Skin epidermis (tissue), 12 donors: Measurements from ENCODE around the gene NUDT4.
A peak's percentile ranks its signal among the peaks of the same experiment; 100 is the strongest.
"Not testable (repeated sequence)": the region's sequence is repeated elsewhere in the genome, so short reads cannot be mapped to it uniquely, and the experiment has no call there.

ENCODE experiments used
- H3K27ac ChIP-seq, 21 experiments: fragments of 200-600 bp; sonication (generic) in 11 of 21; one replicate each; pipeline ENCODE4 v1.5.0; 2020; ENCODE audit warnings: mild to moderate bottlenecking in 3 of 21, inconsistent platforms in 2 of 21, moderate library complexity in 2 of 21
- H3K4me3 ChIP-seq, 7 experiments: fragments of 200-600 bp; sonication (generic) in 2 of 7; one replicate each; pipeline ENCODE4 v1.5.0; 2020; ENCODE audit warnings: inconsistent platforms in 2 of 7, mild to moderate bottlenecking in 2 of 7, moderate library complexity in 1 of 7

Gene NUDT4

GRCh38 chr12:93390549-93391297 lies 13.0 kb downstream of the NUDT4 start:
- Histone ChIP-seq H3K27ac (peak overlapping the region in 1 of 21 experiments; percentile 17), H3K4me3 (no peak overlapping the region)

GRCh38 chr12:93393425-93393824 lies 15.7 kb downstream of the NUDT4 start:
- H3K27ac ChIP-seq, result no peak overlapping the region

GRCh38 chr12:93397412-93397811 lies 19.7 kb downstream of the NUDT4 start:
- H3K4me3 ChIP-seq, result no peak overlapping the region
- H3K27ac ChIP-seq, result no peak overlapping the region

More at GRCh38 chr12:93393425-93393824, 15.7 kb downstream of the NUDT4 start:
- H3K4me3 ChIP-seq, result no peak overlapping the region

- not testable (repeated sequence) for H3K4me3 ChIP-seq, H3K27ac ChIP-seq
Measured at GRCh38 chr12:93399183-93399863, 21.6 kb downstream of the NUDT4 start.

GRCh38 chr12:93402333-93403311 lies 24.9 kb downstream of the NUDT4 start:
- H3K4me3 ChIP-seq, result no peak overlapping the region
- no peak overlapping the region for H3K27ac ChIP-seq

GRCh38 chr12:93403988-93404803 lies 26.5 kb downstream of the NUDT4 start:
- Histone ChIP-seq H3K4me3 (no peak overlapping the region), H3K27ac (no peak overlapping the region)

GRCh38 chr12:93404961-93405849 lies 27.5 kb downstream of the NUDT4 start:
- H3K27ac ChIP-seq, result peak overlapping the region in 1 of 21 experiments; percentile 47
- no peak overlapping the region for H3K4me3 ChIP-seq

GRCh38 chr12:93407054-93407962 lies 29.6 kb downstream of the NUDT4 start:
- Histone ChIP-seq H3K4me3 (no peak overlapping the region), H3K27ac (peak overlapping the region in 1 of 21 experiments; percentile 6)

- Histone ChIP-seq H3K27ac (peak overlapping the region in 1 of 21 experiments; percentile 6), H3K4me3 (no peak overlapping the region)
Measured at GRCh38 chr12:93407963-93408283, 30.2 kb downstream of the NUDT4 start.

- H3K4me3 ChIP-seq, result no peak overlapping the region
- H3K27ac ChIP-seq, result no peak overlapping the region
Measured at GRCh38 chr12:93408813-93409212, 31.1 kb downstream of the NUDT4 start.

- not testable (repeated sequence) for H3K4me3 ChIP-seq, H3K27ac ChIP-seq
Measured at GRCh38 chr12:93409343-93410187, 31.8 kb downstream of the NUDT4 start.

GRCh38 chr12:93411060-93411459 lies 33.3 kb downstream of the NUDT4 start:
- peak overlapping the region in 4 of 21 experiments; percentile 3 to 64 (median 26) for H3K27ac ChIP-seq
- not testable (repeated sequence) for H3K4me3 ChIP-seq

- H3K4me3 ChIP-seq, H3K27ac ChIP-seq: not testable (repeated sequence)
Measured at GRCh38 chr12:93412396-93412795, 34.7 kb downstream of the NUDT4 start.

GRCh38 chr12:93413064-93413463 lies 35.3 kb downstream of the NUDT4 start:
- Histone ChIP-seq H3K4me3 (no peak overlapping the region), H3K27ac (peak overlapping the region in 3 of 21 experiments; percentile 0 to 29 (median 4))

GRCh38 chr12:93415723-93416464 lies 38.2 kb downstream of the NUDT4 start:
- peak overlapping the region in 5 of 21 experiments; percentile 10 to 52 (median 25) for H3K27ac ChIP-seq

More at GRCh38 chr12:93415723-93416464, 38.2 kb downstream of the NUDT4 start:
- H3K4me3 ChIP-seq, result no peak overlapping the region
